Loucy (cell line): ENCODE results near the gene MTMR10.
A peak's percentile ranks its signal among the peaks of the same experiment; 100 is the strongest.

ENCODE experiments used
- EZH2phosphoT487 ChIP-seq: fragments of 200-600 bp; IDR thresholded peaks from 2 replicates; pipeline ENCODE4 v1.6.1; 2018; ENCODE audit warnings: antibody characterized with exemption, mild to moderate bottlenecking, moderate library complexity, borderline replicate concordance
- TF ChIP-seq, protein P1 (sequence below): fragments of 200-600 bp; sonication (generic); conservative IDR thresholded peaks from 2 replicates; pipeline ENCODE4 v1.5.1; 2014; ENCODE audit warnings: mild to moderate bottlenecking, antibody characterized with exemption, low read length

DNA sequence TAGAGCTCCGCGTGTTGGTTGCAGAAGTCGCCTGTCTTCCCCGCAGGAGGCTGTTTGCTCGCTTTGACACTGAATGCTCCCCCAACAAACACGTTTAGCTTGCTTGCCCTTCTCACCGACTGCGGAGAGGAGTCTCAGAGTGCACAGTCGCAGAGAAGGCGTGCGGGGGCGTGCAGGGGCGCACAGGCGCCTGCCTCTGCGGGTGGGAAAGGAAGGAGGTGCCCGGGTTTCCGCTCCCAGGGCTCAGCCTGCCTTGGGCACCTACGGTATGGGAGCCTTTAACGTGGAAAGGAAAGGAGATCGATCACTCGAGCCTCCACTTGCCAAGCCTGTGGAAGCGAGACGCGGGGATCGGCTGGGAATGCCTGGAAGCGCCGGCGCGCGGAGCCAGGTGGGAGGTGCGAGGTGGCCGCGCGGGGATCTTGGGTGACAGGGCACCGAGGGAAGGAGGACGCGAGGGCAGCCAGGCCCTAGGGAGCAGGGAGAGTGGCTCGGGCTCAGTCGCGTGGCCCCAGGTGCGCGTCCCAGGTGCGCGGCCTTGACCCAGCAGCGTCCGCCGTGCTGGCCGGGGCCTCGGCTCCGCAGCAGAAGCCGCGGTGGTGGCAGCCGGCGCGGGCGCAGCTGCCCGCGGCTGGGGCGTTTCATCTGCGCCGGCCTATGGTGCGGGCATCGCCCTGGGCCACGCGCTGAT is 87.8 kb downstream of the MTMR10 start, which contains the start of gene FAN1:
- TF ChIP-seq, protein P1, sequence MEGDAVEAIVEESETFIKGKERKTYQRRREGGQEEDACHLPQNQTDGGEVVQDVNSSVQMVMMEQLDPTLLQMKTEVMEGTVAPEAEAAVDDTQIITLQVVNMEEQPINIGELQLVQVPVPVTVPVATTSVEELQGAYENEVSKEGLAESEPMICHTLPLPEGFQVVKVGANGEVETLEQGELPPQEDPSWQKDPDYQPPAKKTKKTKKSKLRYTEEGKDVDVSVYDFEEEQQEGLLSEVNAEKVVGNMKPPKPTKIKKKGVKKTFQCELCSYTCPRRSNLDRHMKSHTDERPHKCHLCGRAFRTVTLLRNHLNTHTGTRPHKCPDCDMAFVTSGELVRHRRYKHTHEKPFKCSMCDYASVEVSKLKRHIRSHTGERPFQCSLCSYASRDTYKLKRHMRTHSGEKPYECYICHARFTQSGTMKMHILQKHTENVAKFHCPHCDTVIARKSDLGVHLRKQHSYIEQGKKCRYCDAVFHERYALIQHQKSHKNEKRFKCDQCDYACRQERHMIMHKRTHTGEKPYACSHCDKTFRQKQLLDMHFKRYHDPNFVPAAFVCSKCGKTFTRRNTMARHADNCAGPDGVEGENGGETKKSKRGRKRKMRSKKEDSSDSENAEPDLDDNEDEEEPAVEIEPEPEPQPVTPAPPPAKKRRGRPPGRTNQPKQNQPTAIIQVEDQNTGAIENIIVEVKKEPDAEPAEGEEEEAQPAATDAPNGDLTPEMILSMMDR = peak; percentile 23; the same call in 1 of the 2 replicates
- TF ChIP-seq EZH2phosphoT487 = no peak
